Mesendoderm (in vitro differentiated cells): ENCODE measurements around the gene DUS4L.

Source experiments
- DNase-seq: peaks from one replicate; pipeline ENCODE4 v3.0.0; 2013
- H2AK5ac ChIP-seq: 2 replicates; pipeline ENCODE4 v1.6.1; 2013; ENCODE audit warnings: low read length, inconsistent platforms
- H2BK120ac ChIP-seq: 2 replicates; pipeline ENCODE4 v1.6.1; 2013; ENCODE audit warnings: low read depth, mild to moderate bottlenecking, low read length, moderate library complexity, mixed read lengths
- H2BK15ac ChIP-seq: replicated peaks from 2 replicates; pipeline ENCODE4 v1.6.1; 2013; ENCODE audit warnings: low read depth, mild to moderate bottlenecking, moderate library complexity
- H2BK5ac ChIP-seq: 2 replicates; pipeline ENCODE4 v1.6.1; 2013; ENCODE audit warnings: low read length, inconsistent platforms
- H3K18ac ChIP-seq: 2 replicates; pipeline ENCODE4 v1.6.1; 2013; ENCODE audit warnings: mild to moderate bottlenecking, low read length, mixed read lengths
- H3K23ac ChIP-seq: one replicate; pipeline ENCODE4 v1.6.1; 2013; ENCODE audit warnings: low read length
- H3K27ac ChIP-seq: 2 replicates; pipeline ENCODE4 v1.5.1; 2013; ENCODE audit warnings: low read depth, mild to moderate bottlenecking, inconsistent platforms, low read length, moderate library complexity
- H3K27me3 ChIP-seq: 2 replicates; pipeline ENCODE4 v1.6.1; 2013; ENCODE audit warnings: low read length, control low read depth, mild to moderate bottlenecking, inconsistent platforms; ENCODE audit not compliant: insufficient read depth, poor library complexity
- H3K36me3 ChIP-seq: 2 replicates; pipeline ENCODE4 v1.6.1; 2013; ENCODE audit warnings: low read length, inconsistent platforms; ENCODE audit not compliant: control insufficient read depth, insufficient read depth
- H3K4ac ChIP-seq: one replicate; pipeline ENCODE4 v1.6.1; 2013; ENCODE audit warnings: low read depth, mild to moderate bottlenecking, low read length, moderate library complexity
- H3K4me1 ChIP-seq: 2 replicates; pipeline ENCODE4 v1.6.1; 2013; ENCODE audit warnings: low read depth, low read length, inconsistent platforms; ENCODE audit not compliant: control insufficient read depth
- H3K4me2 ChIP-seq: 2 replicates; pipeline ENCODE4 v1.6.1; 2013; ENCODE audit warnings: low read length
- H3K4me3 ChIP-seq: 2 replicates; pipeline ENCODE4 v1.5.1; 2013; ENCODE audit warnings: mild to moderate bottlenecking, low read length
- H3K56ac ChIP-seq: one replicate; pipeline ENCODE4 v1.6.1; 2013; ENCODE audit warnings: low read length
- H3K79me1 ChIP-seq: 2 replicates; pipeline ENCODE4 v1.6.1; 2013; ENCODE audit warnings: low read length, inconsistent platforms
- H3K79me2 ChIP-seq: 2 replicates; pipeline ENCODE4 v1.6.1; 2013; ENCODE audit warnings: mild to moderate bottlenecking, low read length; ENCODE audit not compliant: control insufficient read depth, insufficient read depth
- H3K9ac ChIP-seq: 2 replicates; pipeline ENCODE4 v1.6.1; 2013; ENCODE audit warnings: low read length, inconsistent platforms
- H4K5ac ChIP-seq: one replicate; pipeline ENCODE4 v1.6.1; 2013; ENCODE audit warnings: low read length
- H4K8ac ChIP-seq: one replicate; pipeline ENCODE4 v1.6.1; 2013; ENCODE audit warnings: low read depth, mild to moderate bottlenecking, control low read depth, low read length, moderate library complexity
- WGBS: extraction: QIAGEN DNeasy Blood & Tissue Kit; methylation state at CpG from one replicate; pipeline ENCODE4 v1.1.7; 2013; ENCODE audit warnings: low lambda C conversion rate, missing lambda C conversion rate; ENCODE audit not compliant: insufficient coverage; ENCODE audit errors: extremely low coverage; 5-methylcytosine and 5-hydroxymethylcytosine counted together

DUS4L gene

DNA sequence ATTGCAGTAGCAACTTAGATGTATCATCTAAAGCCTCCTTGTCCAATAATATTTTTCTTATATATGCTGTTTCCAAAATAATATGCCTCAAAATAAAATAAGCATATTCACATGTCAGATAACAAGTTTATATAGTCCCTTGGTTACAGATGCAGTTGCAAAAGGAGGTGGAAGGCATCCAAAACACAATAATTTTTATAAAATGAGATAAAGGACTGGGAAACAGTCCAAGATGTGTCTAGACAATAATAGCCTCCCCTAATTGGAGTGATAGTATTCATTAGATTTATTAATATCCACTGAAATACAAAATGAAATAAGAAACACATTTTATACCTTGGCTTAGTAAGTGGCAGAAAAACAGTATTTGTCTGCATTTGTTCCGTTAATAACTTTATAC, 46.6 kb downstream of the DUS4L start:
- Histone ChIP-seq H3K27me3 (no peaks in the 10 kb centered on the region), H3K4me1 (no peaks in the 10 kb centered on the region), H3K4me3 (no peak overlapping the region), H3K56ac (no peak overlapping the region), H3K23ac (no peak overlapping the region), H3K79me2 (no peaks in the 10 kb centered on the region), H2BK15ac (no peak overlapping the region), H3K4ac (no peak overlapping the region), H3K4me2 (no peak overlapping the region), H3K18ac (no peak overlapping the region), H2AK5ac (no peak overlapping the region), H3K79me1 (no peaks in the 10 kb centered on the region), H3K9ac (no peak overlapping the region), H2BK5ac (no peak overlapping the region), H4K5ac (no peak overlapping the region), H2BK120ac (no peak overlapping the region), H3K36me3 (no peaks in the 10 kb centered on the region), H4K8ac (no peak overlapping the region), H3K27ac (no peak overlapping the region)
- no CpG with 5 or more reads among the region's 1 CpG for WGBS
- DNase-seq = no peak

DNA sequence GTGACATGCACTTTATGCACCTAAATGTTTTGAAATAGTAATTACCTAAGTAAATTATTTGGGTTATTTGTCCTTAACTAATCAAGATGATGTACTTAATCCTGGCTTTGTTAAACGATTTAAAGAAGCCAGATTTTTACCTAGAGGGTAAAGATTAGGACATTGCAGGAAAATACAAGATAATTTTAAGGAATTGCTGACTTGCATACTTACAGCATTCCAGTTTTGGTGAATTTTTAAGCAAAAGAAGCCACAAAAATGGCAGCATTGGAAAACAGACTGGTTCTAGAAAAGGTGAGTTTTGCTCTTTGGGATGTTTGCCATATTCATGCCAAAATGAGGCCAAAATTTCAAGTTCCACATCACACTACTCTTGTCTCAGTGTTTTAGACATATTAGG, 49.7 kb downstream of the DUS4L start:
- H2BK15ac ChIP-seq = no peak overlapping the region
- no peak overlapping the region for H3K9ac ChIP-seq
- H3K27ac ChIP-seq = no peak overlapping the region
- H2AK5ac ChIP-seq = no peak overlapping the region
- no peak overlapping the region for H3K18ac ChIP-seq
- DNase-seq = no peak
- WGBS = no CpG with 5 or more reads among the region's 1 CpG
- H3K56ac ChIP-seq = no peak overlapping the region
- no peak overlapping the region for H3K4me2 ChIP-seq
- no peak overlapping the region for H3K4me3 ChIP-seq
- H4K5ac ChIP-seq = no peak overlapping the region
- no peaks in the 10 kb centered on the region for H3K36me3 ChIP-seq
- H3K4ac ChIP-seq = no peak overlapping the region
- H2BK120ac ChIP-seq = no peak overlapping the region
- H2BK5ac ChIP-seq = no peak overlapping the region
- H3K79me2 ChIP-seq = no peaks in the 10 kb centered on the region
- no peaks in the 10 kb centered on the region for H3K27me3 ChIP-seq
- no peaks in the 10 kb centered on the region for H3K79me1 ChIP-seq
- no peak overlapping the region for H4K8ac ChIP-seq
- H3K4me1 ChIP-seq = no peaks in the 10 kb centered on the region
- no peak overlapping the region for H3K23ac ChIP-seq

DNA sequence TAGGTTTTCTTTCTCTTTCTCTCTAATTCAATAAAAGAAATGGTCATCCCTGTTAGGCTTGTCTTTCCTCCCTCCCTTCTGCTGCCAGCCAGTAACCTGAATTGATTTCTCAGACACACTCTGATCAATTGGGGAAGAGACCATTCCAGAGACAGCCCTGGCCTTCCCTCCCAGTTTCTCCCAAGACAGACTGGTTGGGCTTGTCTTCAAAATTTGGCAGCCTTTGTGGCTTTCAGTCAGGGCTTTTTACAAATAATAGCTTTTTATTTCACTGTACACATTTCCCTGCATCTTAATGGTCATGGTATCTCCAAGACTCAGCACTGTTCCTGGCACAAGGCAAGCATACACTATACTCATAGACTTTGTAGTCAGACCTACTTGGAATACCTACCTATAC, 50.2 kb downstream of the DUS4L start:
- no peak overlapping the region for H4K5ac ChIP-seq
- no peak overlapping the region for H2BK120ac ChIP-seq
- H3K23ac ChIP-seq = no peak overlapping the region
- no peaks in the 10 kb centered on the region for H3K4me1 ChIP-seq
- DNase-seq = no peak
- H3K27me3 ChIP-seq = no peaks in the 10 kb centered on the region
- H3K27ac ChIP-seq = no peak overlapping the region
- no peak overlapping the region for H2AK5ac ChIP-seq
- no peak overlapping the region for H2BK5ac ChIP-seq
- no peaks in the 10 kb centered on the region for H3K79me2 ChIP-seq
- H3K4me3 ChIP-seq = no peak overlapping the region
- no peaks in the 10 kb centered on the region for H3K79me1 ChIP-seq
- H3K4me2 ChIP-seq = no peak overlapping the region
- no peak overlapping the region for H2BK15ac ChIP-seq
- no peaks in the 10 kb centered on the region for H3K36me3 ChIP-seq
- H4K8ac ChIP-seq = no peak overlapping the region
- H3K56ac ChIP-seq = no peak overlapping the region
- H3K18ac ChIP-seq = no peak overlapping the region
- no peak overlapping the region for H3K4ac ChIP-seq
- no peak overlapping the region for H3K9ac ChIP-seq

DNA sequence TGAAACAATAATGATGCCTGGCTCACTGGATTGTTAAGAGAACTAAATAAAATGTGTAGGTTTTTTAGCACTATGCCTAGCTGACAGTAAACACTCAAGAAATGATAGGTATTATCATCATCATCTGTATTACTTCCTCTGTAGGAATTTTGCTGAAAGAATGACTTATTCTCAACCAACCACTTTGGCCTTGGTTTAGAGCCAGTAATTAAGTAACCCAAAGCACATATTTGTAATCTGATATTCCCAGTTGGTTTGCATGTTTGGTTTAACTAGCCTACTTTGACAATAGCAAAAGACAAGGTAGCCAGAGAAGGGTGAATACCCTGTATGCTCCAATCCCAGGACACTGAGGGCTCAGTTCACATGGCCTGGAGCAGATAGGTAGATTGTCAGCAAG, 50.7 kb downstream of the DUS4L start:
- no peak overlapping the region for H3K23ac ChIP-seq
- H3K36me3 ChIP-seq = no peaks in the 10 kb centered on the region
- no peak overlapping the region for H3K56ac ChIP-seq
- DNase-seq = no peak
- no peaks in the 10 kb centered on the region for H3K79me2 ChIP-seq
- H2BK5ac ChIP-seq = no peak overlapping the region
- no peaks in the 10 kb centered on the region for H3K79me1 ChIP-seq
- H3K4me3 ChIP-seq = no peak overlapping the region
- no peak overlapping the region for H2BK15ac ChIP-seq
- no peak overlapping the region for H4K5ac ChIP-seq
- no peak overlapping the region for H2AK5ac ChIP-seq
- no peak overlapping the region for H3K18ac ChIP-seq
- no peak overlapping the region for H3K4ac ChIP-seq
- no peak overlapping the region for H3K9ac ChIP-seq
- no peak overlapping the region for H3K4me2 ChIP-seq
- no peaks in the 10 kb centered on the region for H3K4me1 ChIP-seq
- H3K27ac ChIP-seq = no peak overlapping the region
- H3K27me3 ChIP-seq = no peaks in the 10 kb centered on the region
- H4K8ac ChIP-seq = no peak overlapping the region
- no peak overlapping the region for H2BK120ac ChIP-seq

DNA sequence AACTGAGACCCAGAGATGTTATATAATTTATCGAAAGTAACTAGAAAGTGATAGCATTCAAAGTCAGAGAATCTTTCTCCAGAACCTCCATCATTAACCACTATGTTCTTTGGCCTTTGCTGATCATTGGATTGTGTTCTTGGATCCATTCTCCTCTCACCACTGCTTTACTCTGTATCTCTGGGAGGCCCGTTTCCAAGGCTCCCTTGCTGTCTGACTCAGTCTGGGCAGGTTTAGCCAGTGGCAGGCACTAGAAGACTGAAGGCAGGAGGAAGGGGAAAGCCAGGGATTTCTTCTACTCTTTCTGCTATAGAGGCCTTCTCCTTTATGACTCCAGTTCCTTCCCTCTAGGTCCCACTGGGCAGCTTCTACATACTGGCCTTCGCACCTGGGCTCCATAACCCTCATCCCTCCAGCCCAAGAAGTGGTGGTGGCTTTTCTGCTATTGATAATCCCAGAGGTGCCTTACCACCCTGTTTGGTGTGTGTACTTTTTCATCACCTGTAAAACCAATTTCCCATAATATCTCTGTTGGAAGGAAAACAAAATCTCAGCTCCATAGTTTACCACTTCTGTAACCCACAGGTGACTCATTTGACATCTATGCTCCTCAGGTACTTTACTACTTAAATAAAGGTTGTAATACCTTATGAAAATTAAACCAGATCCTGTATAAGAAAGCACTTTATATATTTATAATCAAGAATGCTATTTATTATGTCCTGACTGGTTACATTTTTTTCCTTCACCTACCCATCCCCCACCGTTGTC, 52.3 kb downstream of the DUS4L start:
- Histone ChIP-seq H3K27ac (no peak overlapping the region), H3K23ac (no peak overlapping the region), H3K56ac (no peak overlapping the region), H3K4me2 (no peak overlapping the region), H4K5ac (no peak overlapping the region), H3K4ac (no peak overlapping the region), H3K18ac (no peak overlapping the region), H4K8ac (no peak overlapping the region), H3K36me3 (no peaks in the 10 kb centered on the region), H3K4me3 (no peak overlapping the region), H3K79me2 (no peaks in the 10 kb centered on the region), H2BK5ac (no peak overlapping the region), H3K27me3 (no peaks in the 10 kb centered on the region), H3K9ac (no peak overlapping the region), H3K79me1 (no peaks in the 10 kb centered on the region), H2AK5ac (no peak overlapping the region), H2BK15ac (no peak overlapping the region), H3K4me1 (no peaks in the 10 kb centered on the region), H2BK120ac (no peak overlapping the region)
- no peak for DNase-seq
- WGBS = no CpG with 5 or more reads among the region's 4 CpGs

DNA sequence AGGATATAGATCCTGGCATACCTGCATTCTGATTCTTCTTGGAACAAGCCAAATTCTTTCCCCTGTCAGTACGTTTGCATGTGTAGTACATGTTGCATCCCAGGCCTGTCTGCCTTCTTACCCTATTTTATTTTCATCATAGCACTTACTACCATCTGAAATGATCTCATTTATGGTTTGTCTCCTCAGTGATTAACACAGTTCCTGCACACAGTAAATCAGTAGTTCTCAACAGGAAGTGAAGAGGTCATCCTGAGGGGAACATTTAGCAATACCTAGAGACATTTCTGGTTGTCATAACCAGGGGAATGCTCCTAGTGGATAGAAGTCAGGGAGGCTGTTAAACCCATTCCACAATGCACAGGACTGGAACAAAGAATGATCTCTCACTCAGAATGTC, 58.7 kb downstream of the DUS4L start:
- H4K8ac ChIP-seq = no peak overlapping the region
- H2AK5ac ChIP-seq = no peak overlapping the region
- H4K5ac ChIP-seq = no peak overlapping the region
- DNase-seq = no peak
- no peaks in the 10 kb centered on the region for H3K27me3 ChIP-seq
- H3K27ac ChIP-seq = no peak overlapping the region
- no peak overlapping the region for H3K56ac ChIP-seq
- H3K4me1 ChIP-seq = no peaks in the 10 kb centered on the region
- H2BK15ac ChIP-seq = no peak overlapping the region
- H3K18ac ChIP-seq = no peak overlapping the region
- no peak overlapping the region for H3K4ac ChIP-seq
- H2BK120ac ChIP-seq = no peak overlapping the region
- H3K79me2 ChIP-seq = no peaks in the 10 kb centered on the region
- H3K4me3 ChIP-seq = no peak overlapping the region
- no peak overlapping the region for H3K9ac ChIP-seq
- H2BK5ac ChIP-seq = no peak overlapping the region
- H3K4me2 ChIP-seq = no peak overlapping the region
- H3K36me3 ChIP-seq = no peaks in the 10 kb centered on the region
- H3K79me1 ChIP-seq = no peaks in the 10 kb centered on the region
- no peak overlapping the region for H3K23ac ChIP-seq
- WGBS = no CpG with 5 or more reads among the region's 1 CpG
